ENCODE measurements around the gene FSTL3.

FSTL3 gene

GRCh38 chr19:651991-652390 is 24.2 kb upstream of the FSTL3 start:
- no peak for FAIRE-seq
- DNase-seq (ENCODE audit: insufficient read length, low spot score) = no peak
- TF ChIP-seq CTCF (IDR thresholded peaks at IDR 0.05; ENCODE audit: insufficient read depth, missing control alignments) = no peak

GRCh38 chr19:652467-653389 is 23.5 kb upstream of the FSTL3 start:
- DNase-seq (ENCODE audit: insufficient read length, low spot score) (no peak), FAIRE-seq (no peak)
- TF ChIP-seq CTCF (IDR thresholded peaks at IDR 0.05; ENCODE audit: insufficient read depth, missing control alignments) = no peak

- TF ChIP-seq CTCF (IDR thresholded peaks at IDR 0.05; ENCODE audit: insufficient read depth, missing control alignments) = no peak
- FAIRE-seq = no peak
- DNase-seq (ENCODE audit: insufficient read length, low spot score) = no peak
Observed at GRCh38 chr19:653425-653824, 22.8 kb upstream of the FSTL3 start.

- DNase-seq (ENCODE audit: insufficient read length, low spot score) (no peak), FAIRE-seq (no peak)
- no peak for TF ChIP-seq CTCF (IDR thresholded peaks at IDR 0.05; ENCODE audit: insufficient read depth, missing control alignments)
Observed at GRCh38 chr19:655691-656090, 20.5 kb upstream of the FSTL3 start.

- TF ChIP-seq CTCF (IDR thresholded peaks at IDR 0.05; ENCODE audit: insufficient read depth, missing control alignments) = no peak
- FAIRE-seq (no peak), DNase-seq (ENCODE audit: insufficient read length, low spot score) (no peak)
Observed at GRCh38 chr19:656751-657559, 19.2 kb upstream of the FSTL3 start.

- DNase-seq (ENCODE audit: insufficient read length, low spot score) (no peak), FAIRE-seq (no peak)
- TF ChIP-seq CTCF (IDR thresholded peaks at IDR 0.05; ENCODE audit: insufficient read depth, missing control alignments) = no peak
Observed at GRCh38 chr19:657611-658010, 18.6 kb upstream of the FSTL3 start.
